Effector memory CD8-positive, alpha-beta T cell (primary cell): Measurements from ENCODE around the gene GLP2R.

Source experiments
- ATAC-seq: fragments of 150-1000 bp; cut with Tn5 transposase; replicated peaks from 2 replicates; pipeline ENCODE4 v1.10.0; 2021; ENCODE audit warnings: mild to moderate bottlenecking, moderate library complexity
- DNase-seq, 3 experiments: peaks; one replicate each; pipeline ENCODE4 v3.0.0; 2021
- H3K27ac Mint-ChIP-seq, 2 donors: one replicate each; pipeline ENCODE4 v1.8.0; 2022; ENCODE audit warnings: mild to moderate bottlenecking in 2 of 2, mixed read lengths in 2 of 2, moderate library complexity in 2 of 2
- H3K27me3 Mint-ChIP-seq, 2 donors: one replicate each; pipeline ENCODE4 v1.8.0; 2022; ENCODE audit warnings: mixed read lengths in 2 of 2
- H3K36me3 Mint-ChIP-seq: one replicate; pipeline ENCODE4 v1.8.0; 2022; ENCODE audit warnings: mild to moderate bottlenecking, moderate library complexity, mixed read lengths; ENCODE audit not compliant: insufficient read depth
- H3K4me1 Mint-ChIP-seq, 2 donors: one replicate each; pipeline ENCODE4 v1.8.0; 2022; ENCODE audit warnings: low read depth in 2 of 2, mixed read lengths in 2 of 2
- H3K4me3 Mint-ChIP-seq, 2 donors: one replicate each; pipeline ENCODE4 v1.8.0; 2022; ENCODE audit warnings: mild to moderate bottlenecking in 2 of 2, mixed read lengths in 2 of 2, moderate library complexity in 2 of 2
- H3K9me3 Mint-ChIP-seq, 2 donors: one replicate each; pipeline ENCODE4 v1.8.0; 2022; ENCODE audit warnings: mixed read lengths in 2 of 2

GLP2R gene

GRCh38 chr17:9900044-9900594, 74.4 kb downstream of the GLP2R start:
- Mint-ChIP-seq H3K4me3 (no peak overlapping the region), H3K9me3 (no peaks in the 10 kb centered on the region), H3K4me1 (no peaks in the 10 kb centered on the region), H3K27ac (no peak overlapping the region), H3K36me3 (no peaks in the 10 kb centered on the region), H3K27me3 (peaks cover 26 to 37% of the 10 kb centered on the region in 2 donors)
- ATAC-seq = no peak
- DNase-seq = no peak

GRCh38 chr17:9900784-9901183, 75.1 kb downstream of the GLP2R start:
- no peak for ATAC-seq

GRCh38 chr17:9902120-9902519, 76.4 kb downstream of the GLP2R start:
- ATAC-seq (no peak), DNase-seq (no peak)
- H3K36me3 Mint-ChIP-seq = no peaks in the 10 kb centered on the region
- H3K27me3 Mint-ChIP-seq = peaks cover 21 to 36% of the 10 kb centered on the region in 2 donors
- no peaks in the 10 kb centered on the region for H3K4me1 Mint-ChIP-seq
- H3K9me3 Mint-ChIP-seq = no peaks in the 10 kb centered on the region
- no peak overlapping the region for H3K4me3 Mint-ChIP-seq
- no peak overlapping the region for H3K27ac Mint-ChIP-seq

More at GRCh38 chr17:9900784-9901183, 75.1 kb downstream of the GLP2R start:
- Mint-ChIP-seq H3K27me3 (peaks cover 26 to 43% of the 10 kb centered on the region in 2 donors), H3K36me3 (no peaks in the 10 kb centered on the region), H3K9me3 (no peaks in the 10 kb centered on the region), H3K27ac (no peak overlapping the region), H3K4me1 (no peaks in the 10 kb centered on the region), H3K4me3 (no peak overlapping the region)
- no peak for DNase-seq

- no peak for ATAC-seq
- Mint-ChIP-seq H3K4me3 (no peak overlapping the region), H3K27ac (no peak overlapping the region), H3K36me3 (no peaks in the 10 kb centered on the region), H3K9me3 (no peaks in the 10 kb centered on the region), H3K4me1 (peaks cover 1 to 4% of the 10 kb centered on the region in 2 donors), H3K27me3 (peaks cover 20 to 32% of the 10 kb centered on the region in 2 donors)
- DNase-seq = no peak
Measured at GRCh38 chr17:9904277-9905077, 78.8 kb downstream of the GLP2R start.

- no peaks in the 10 kb centered on the region for H3K36me3 Mint-ChIP-seq
- no peak for DNase-seq
- peaks cover 4 to 6% of the 10 kb centered on the region in 2 donors for H3K4me1 Mint-ChIP-seq
- no peak for ATAC-seq
- H3K27ac Mint-ChIP-seq = no peak within 1 kb of the TSS
- peaks cover 21 to 30% of the 10 kb centered on the region in 2 donors for H3K27me3 Mint-ChIP-seq
- H3K4me3 Mint-ChIP-seq = no peak within 1 kb of the TSS
- H3K9me3 Mint-ChIP-seq = no peaks in the 10 kb centered on the region
Measured at GRCh38 chr17:9905078-9905415, 79.3 kb downstream of the GLP2R start, which contains the start of gene RCVRN. Gene RCVRN (minus strand): TSS chr17:9905271. CDS start chr17:9905180, 91 bp downstream.

- H3K36me3 Mint-ChIP-seq = no peaks in the 10 kb centered on the region
- H3K4me3 Mint-ChIP-seq = no peak overlapping the region
- no peak for ATAC-seq
- no peaks in the 10 kb centered on the region for H3K9me3 Mint-ChIP-seq
- no peak overlapping the region for H3K27ac Mint-ChIP-seq
- peaks cover 13 to 29% of the 10 kb centered on the region in 2 donors for H3K27me3 Mint-ChIP-seq
- H3K4me1 Mint-ChIP-seq = peaks cover 4 to 6% of the 10 kb centered on the region in 2 donors
- peak in 2 of 3 experiments; percentile 6 to 16 for DNase-seq
Measured at GRCh38 chr17:9905902-9906301, 80.2 kb downstream of the GLP2R start.

GRCh38 chr17:9906616-9907015, 80.9 kb downstream of the GLP2R start:
- DNase-seq (no peak), ATAC-seq (no peak)
- Mint-ChIP-seq H3K4me1 (peaks cover 4 to 6% of the 10 kb centered on the region in 2 donors), H3K27ac (no peak overlapping the region), H3K36me3 (no peaks in the 10 kb centered on the region), H3K27me3 (peaks cover 6 to 29% of the 10 kb centered on the region in 2 donors), H3K9me3 (no peaks in the 10 kb centered on the region), H3K4me3 (no peak overlapping the region)

GRCh38 chr17:9907131-9907530, 81.4 kb downstream of the GLP2R start:
- DNase-seq (no peak), ATAC-seq (no peak)
- H3K27me3 Mint-ChIP-seq = peaks cover 6 to 25% of the 10 kb centered on the region in 2 donors
- peaks cover 4 to 6% of the 10 kb centered on the region in 2 donors for H3K4me1 Mint-ChIP-seq
- no peaks in the 10 kb centered on the region for H3K9me3 Mint-ChIP-seq
- no peak overlapping the region for H3K27ac Mint-ChIP-seq
- H3K4me3 Mint-ChIP-seq = no peak overlapping the region
- H3K36me3 Mint-ChIP-seq = no peaks in the 10 kb centered on the region

- no peak overlapping the region for H3K27ac Mint-ChIP-seq
- H3K4me3 Mint-ChIP-seq = no peak overlapping the region
- peaks cover 4 to 6% of the 10 kb centered on the region in 2 donors for H3K4me1 Mint-ChIP-seq
- H3K27me3 Mint-ChIP-seq = peaks cover 6 to 22% of the 10 kb centered on the region in 2 donors
- DNase-seq (no peak), ATAC-seq (no peak)
- H3K9me3 Mint-ChIP-seq = no peaks in the 10 kb centered on the region
- H3K36me3 Mint-ChIP-seq = no peaks in the 10 kb centered on the region
Measured at GRCh38 chr17:9907883-9908648, 82.3 kb downstream of the GLP2R start.

GRCh38 chr17:9908649-9909042, 82.9 kb downstream of the GLP2R start:
- Mint-ChIP-seq H3K27me3 (peaks cover 6 to 22% of the 10 kb centered on the region in 2 donors), H3K4me1 (peaks cover 4 to 6% of the 10 kb centered on the region in 2 donors), H3K4me3 (no peak overlapping the region), H3K9me3 (no peaks in the 10 kb centered on the region), H3K27ac (no peak overlapping the region), H3K36me3 (no peaks in the 10 kb centered on the region)
- DNase-seq = no peak
- ATAC-seq = no peak

GRCh38 chr17:9911089-9911488, 85.4 kb downstream of the GLP2R start:
- ATAC-seq = no peak

GRCh38 chr17:9912121-9913099, 86.7 kb downstream of the GLP2R start:
- ATAC-seq (no peak), DNase-seq (no peak)
- H3K27ac Mint-ChIP-seq = no peak overlapping the region
- peaks cover 4% of the 10 kb centered on the region for H3K36me3 Mint-ChIP-seq
- peaks cover 6 to 13% of the 10 kb centered on the region in 2 donors for H3K27me3 Mint-ChIP-seq
- H3K4me1 Mint-ChIP-seq = peaks cover 4 to 6% of the 10 kb centered on the region in 2 donors
- no peak overlapping the region for H3K4me3 Mint-ChIP-seq
- H3K9me3 Mint-ChIP-seq = no peaks in the 10 kb centered on the region

More at GRCh38 chr17:9911089-9911488, 85.4 kb downstream of the GLP2R start:
- Mint-ChIP-seq H3K27ac (no peak overlapping the region), H3K4me3 (no peak overlapping the region), H3K27me3 (peaks cover 6 to 13% of the 10 kb centered on the region in 2 donors), H3K9me3 (no peaks in the 10 kb centered on the region), H3K36me3 (no peaks in the 10 kb centered on the region), H3K4me1 (peaks cover 4 to 6% of the 10 kb centered on the region in 2 donors)
- no peak for DNase-seq
